OCI-M2 (cell line): ENCODE data around the gene CYP2A13.
"Not testable (repeated sequence)": the region's sequence is repeated elsewhere in the genome, so short reads cannot be mapped to it uniquely, and the experiment has no call there.

Experiments used
- DNase-seq: peaks from one replicate; lab custom pipeline; 2025; ENCODE audit not compliant: unreplicated experiment; lab: John Stamatoyannopoulos, UW

The CYP2A13 gene

GRCh38 chr19:41116261-41116660 is 28.0 kb downstream of the CYP2A13 start:
- DNase-seq: no peak

- DNase-seq: not testable (repeated sequence)
Measured at GRCh38 chr19:41120929-41121911, 33.0 kb downstream of the CYP2A13 start.

GRCh38 chr19:41122846-41123245 is 34.6 kb downstream of the CYP2A13 start:
- not testable (repeated sequence) for DNase-seq

- DNase-seq: no peak
Measured at GRCh38 chr19:41123716-41124294, 35.6 kb downstream of the CYP2A13 start.

- not testable (repeated sequence) for DNase-seq
Measured at GRCh38 chr19:41126765-41127203, 38.5 kb downstream of the CYP2A13 start.

- not testable (repeated sequence) for DNase-seq
Measured at GRCh38 chr19:41127362-41127761, 39.1 kb downstream of the CYP2A13 start.

GRCh38 chr19:41127801-41128300 is 39.6 kb downstream of the CYP2A13 start:
- DNase-seq: not testable (repeated sequence)

GRCh38 chr19:41128692-41129091 is 40.4 kb downstream of the CYP2A13 start:
- DNase-seq: no peak

GRCh38 chr19:41131186-41131585 is 42.9 kb downstream of the CYP2A13 start:
- no peak for DNase-seq

GRCh38 chr19:41133260-41133659 is 45.0 kb downstream of the CYP2A13 start:
- DNase-seq: no peak

GRCh38 chr19:41134616-41135015 is 46.4 kb downstream of the CYP2A13 start:
- DNase-seq: no peak

- DNase-seq: not testable (repeated sequence)
Measured at GRCh38 chr19:41135390-41136384, 47.4 kb downstream of the CYP2A13 start.

GRCh38 chr19:41136636-41137455 is 48.6 kb downstream of the CYP2A13 start:
- no peak for DNase-seq

- peak; percentile 39 for DNase-seq
Measured at GRCh38 chr19:41144403-41144802, 56.2 kb downstream of the CYP2A13 start.
